GM12892 (cell line): ENCODE results near the gene ASB15.

Source experiments
- POLR2A ChIP-seq: IDR thresholded peaks from 2 replicates; pipeline ENCODE4 v1.6.1; 2011; ENCODE audit warnings: low read depth, low read length, control low read depth
- POLR2AphosphoS5 ChIP-seq: IDR thresholded peaks from 2 replicates; pipeline ENCODE4 v1.6.1; 2011; ENCODE audit warnings: low read depth, low read length, control low read depth
- TAF1 ChIP-seq: IDR thresholded peaks from 2 replicates; pipeline ENCODE4 v1.6.1; 2011; ENCODE audit warnings: low read depth, mild to moderate bottlenecking, control low read depth, low read length, borderline replicate concordance

- TF ChIP-seq POLR2AphosphoS5 (no peak), TAF1 (no peak), POLR2A (no peak)
Observed at GRCh38 chr7:123624527-123625183, 23.0 kb downstream of the ASB15 start.
